HG03565 (cell line): ENCODE data around the gene MACO1.
"Not testable (repeated sequence)": the region's sequence is repeated elsewhere in the genome, so short reads cannot be mapped to it uniquely, and the experiment has no call there.

Experiments
- ATAC-seq: cut with Tn5 transposase; IDR thresholded peaks from one replicate; pipeline ENCODE4 v1.9.1; 2021; ENCODE audit warnings: mild to moderate bottlenecking, moderate library complexity; ENCODE audit not compliant: unreplicated experiment

The MACO1 gene

DNA sequence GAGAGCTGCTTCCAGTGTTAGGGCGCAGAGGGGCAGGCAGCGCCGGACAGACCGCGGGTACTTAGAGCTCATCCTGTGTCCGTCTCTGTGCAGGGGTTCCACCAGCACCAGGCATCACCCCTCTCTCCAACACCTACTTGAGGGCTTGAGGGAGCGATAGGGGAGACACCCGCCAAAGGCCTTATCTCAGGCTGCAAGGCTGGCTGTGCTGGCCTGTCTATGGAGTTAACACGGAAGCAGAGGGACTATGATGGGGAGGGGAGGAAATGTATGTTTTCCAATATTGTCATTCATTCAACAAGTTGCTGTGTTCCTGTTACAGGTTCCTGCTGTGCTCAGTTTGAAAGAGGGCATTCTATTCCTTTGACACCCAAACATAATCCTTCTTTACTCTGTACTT is 10.0 kb upstream of the MACO1 start, which contains the start of gene RHCE:
Gene RHCE (minus strand): TSS at position 111 of the 400 bp plus-strand sequence. CDS start 39 bp downstream, at position 72.
- ATAC-seq = not testable (repeated sequence)

DNA sequence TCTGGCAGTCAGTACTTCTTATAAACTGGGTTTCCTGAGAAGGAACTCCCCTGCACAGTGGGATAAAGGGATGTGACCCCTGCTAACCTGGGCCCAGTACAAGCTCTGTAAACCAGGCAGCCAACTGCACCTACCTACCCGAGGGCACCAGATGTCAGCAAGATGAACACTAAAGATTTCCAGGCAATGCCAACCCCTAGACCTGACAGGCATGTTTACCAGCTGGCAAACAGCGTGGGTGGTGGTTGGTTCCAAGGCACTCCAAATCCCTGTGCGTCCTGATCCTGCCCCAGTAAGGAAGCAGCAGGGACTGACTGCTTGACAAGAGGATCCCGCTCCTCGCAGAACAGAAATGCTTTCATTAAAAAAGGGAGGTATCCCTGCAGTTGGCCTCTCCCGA is 7.5 kb upstream of the MACO1 start:
- ATAC-seq = not testable (repeated sequence)

GRCh38 chr1:25425098-25426085 is 5.3 kb upstream of the MACO1 start:
- ATAC-seq = no peak

DNA sequence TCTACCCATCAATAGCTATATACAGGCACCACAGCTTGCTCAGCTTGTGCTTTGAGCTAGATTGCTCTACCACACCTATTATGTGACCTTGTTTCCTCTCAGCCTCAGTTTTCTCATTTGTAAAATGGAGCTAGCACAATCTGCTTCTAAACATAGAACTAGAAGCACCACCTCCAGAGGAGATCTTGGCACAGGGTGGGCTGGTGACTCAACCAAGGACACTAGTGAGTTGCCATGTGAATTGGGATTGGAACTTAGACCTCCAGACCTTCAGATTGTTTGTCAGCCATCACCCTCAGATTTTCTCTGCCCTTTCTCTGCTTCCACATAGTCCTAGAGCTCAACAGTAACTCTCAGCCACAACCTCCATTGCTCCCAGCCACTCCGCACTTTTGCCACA is 3.0 kb upstream of the MACO1 start:
- no peak for ATAC-seq

- ATAC-seq = no peak
Observed at GRCh38 chr1:25428475-25429166, 2.1 kb upstream of the MACO1 start.

DNA sequence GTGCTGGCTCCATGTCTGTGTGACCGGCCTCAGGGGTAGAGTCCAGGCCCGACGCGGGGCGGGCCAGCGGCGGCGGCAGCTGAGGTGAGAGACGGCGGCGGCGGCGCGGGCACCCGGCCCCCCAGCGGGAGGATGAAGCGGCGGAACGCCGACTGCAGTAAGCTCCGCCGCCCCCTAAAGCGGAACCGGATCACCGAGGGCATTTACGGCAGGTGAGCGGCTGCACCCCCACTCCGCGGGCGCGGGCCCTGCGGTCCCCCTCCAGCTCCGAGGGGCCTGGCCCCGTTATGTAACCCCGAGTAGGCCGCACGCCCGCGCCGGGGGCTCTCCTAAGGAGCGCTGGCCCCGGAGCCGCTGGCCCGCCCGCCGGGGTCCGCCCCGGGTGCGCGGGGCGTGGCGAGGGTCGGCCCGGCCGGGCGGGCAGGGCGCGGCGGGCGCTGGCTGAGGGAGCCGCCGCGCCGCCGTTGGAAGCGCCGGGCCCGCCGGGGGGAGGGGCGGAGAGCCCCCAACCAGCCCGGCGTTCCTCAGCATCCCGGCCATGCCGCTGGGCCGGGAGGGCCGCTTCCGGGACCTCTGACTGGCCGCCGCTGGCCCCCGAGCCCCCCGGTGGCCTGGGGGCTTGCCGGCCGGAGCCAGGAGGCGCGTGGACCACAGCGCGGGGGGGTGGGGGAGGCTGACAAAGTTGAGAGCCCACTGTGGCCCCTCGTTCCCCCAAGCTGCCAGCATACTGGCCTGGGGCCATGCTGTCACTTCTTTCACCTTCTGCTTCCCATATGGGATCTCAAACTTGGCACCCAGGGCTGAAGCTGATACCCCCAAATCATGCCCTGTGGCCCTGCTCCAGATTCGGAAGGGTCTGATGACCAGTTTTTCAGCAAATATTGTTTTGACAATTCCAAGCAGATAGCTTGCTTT is 527 bp downstream of the MACO1 start:
- ATAC-seq = peak; percentile 19

GRCh38 chr1:25431955-25432719 is 1.4 kb downstream of the MACO1 start:
- ATAC-seq = no peak

GRCh38 chr1:25432749-25433388 is 2.2 kb downstream of the MACO1 start:
- ATAC-seq = no peak

- ATAC-seq = no peak
Observed at GRCh38 chr1:25433389-25434186, 2.9 kb downstream of the MACO1 start.

DNA sequence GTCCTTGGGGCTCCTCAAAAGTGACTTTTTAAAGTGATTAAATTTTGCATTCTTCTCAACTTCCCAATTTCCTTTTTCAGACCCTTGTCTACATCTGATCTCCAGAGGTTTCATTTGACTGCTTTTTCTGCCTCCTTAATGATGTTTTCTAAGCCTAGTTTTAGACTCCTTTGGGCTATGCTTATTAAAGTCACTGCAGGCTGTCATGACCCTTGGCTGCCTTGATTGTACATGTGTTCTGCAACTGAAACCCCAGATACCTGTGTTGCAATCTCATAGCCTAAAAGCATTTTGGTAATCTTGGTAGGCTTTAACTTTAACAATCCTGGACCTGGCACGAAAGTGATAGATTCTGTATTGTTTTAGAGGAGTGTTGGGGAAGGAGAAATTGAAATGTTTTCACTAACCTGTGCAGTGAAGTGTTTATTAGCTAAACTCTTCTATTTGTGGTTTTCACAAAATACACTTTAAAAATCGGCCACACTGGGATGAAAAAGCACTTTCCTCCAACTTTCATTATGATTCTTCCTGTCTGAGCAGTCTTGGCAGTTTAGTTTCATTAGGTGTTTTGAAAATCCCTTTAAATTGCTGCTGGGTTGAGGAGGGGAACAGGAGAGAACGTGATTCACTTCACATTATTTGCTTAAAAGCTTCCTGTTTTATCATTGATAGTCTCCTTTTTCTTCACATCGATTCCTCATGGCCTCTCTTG is 4.9 kb downstream of the MACO1 start:
- no peak for ATAC-seq

- no peak for ATAC-seq
Observed at GRCh38 chr1:25437672-25438071, 7.0 kb downstream of the MACO1 start.

DNA sequence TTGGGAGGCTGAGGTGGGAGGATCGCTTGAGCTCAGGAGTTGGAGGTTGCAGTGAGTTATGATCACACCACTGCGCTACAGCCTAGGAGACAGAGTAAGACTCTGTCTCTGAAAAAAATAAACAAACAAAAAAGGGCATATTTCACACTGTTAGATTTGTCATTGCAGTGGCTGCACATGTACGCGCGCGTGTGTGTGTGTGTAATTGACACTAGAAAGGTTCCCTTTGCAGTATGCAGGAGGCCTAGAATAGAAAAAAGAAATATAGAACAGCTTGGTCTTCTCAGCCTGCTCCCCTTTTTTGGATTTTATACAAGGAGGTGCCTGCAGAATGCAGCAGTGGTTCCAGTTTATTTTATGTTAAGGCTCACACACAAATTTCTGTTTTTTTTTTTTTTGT is 8.6 kb downstream of the MACO1 start:
- no peak for ATAC-seq

GRCh38 chr1:25442178-25442577 is 11.5 kb downstream of the MACO1 start:
- no peak for ATAC-seq

- no peak for ATAC-seq
Observed at GRCh38 chr1:25443030-25443699, 12.5 kb downstream of the MACO1 start.

DNA sequence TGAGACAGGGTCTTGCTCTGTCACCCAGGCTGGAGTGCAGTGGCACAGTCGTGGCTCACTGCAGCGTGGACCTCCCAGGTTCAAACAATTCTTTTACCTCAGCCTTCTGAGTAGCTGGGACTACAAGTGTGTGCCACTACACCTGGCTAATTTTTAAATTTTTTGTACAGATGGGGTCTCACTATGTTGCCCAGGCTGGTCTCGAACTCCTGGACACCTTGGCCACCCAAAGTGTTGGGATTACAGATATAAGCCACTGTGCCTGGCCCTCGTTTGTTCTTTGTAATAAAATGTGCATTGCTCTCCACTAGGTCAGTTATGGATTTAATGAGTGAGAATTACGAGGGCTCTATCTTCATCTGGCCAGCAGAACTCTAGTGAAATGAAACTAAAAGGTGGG is 13.9 kb downstream of the MACO1 start:
- ATAC-seq = not testable (repeated sequence)

GRCh38 chr1:25445993-25446538 is 15.4 kb downstream of the MACO1 start:
- no peak for ATAC-seq

- no peak for ATAC-seq
Observed at GRCh38 chr1:25447547-25447946, 16.9 kb downstream of the MACO1 start.
